GM10847 (cell line): ENCODE results near the gene ARMS2.

Experiments
- POLR2A ChIP-seq: IDR thresholded peaks from 2 replicates; pipeline ENCODE4 v1.6.1; 2011; ENCODE audit not compliant: insufficient read length; ENCODE audit errors: extremely low read depth

The ARMS2 gene

DNA sequence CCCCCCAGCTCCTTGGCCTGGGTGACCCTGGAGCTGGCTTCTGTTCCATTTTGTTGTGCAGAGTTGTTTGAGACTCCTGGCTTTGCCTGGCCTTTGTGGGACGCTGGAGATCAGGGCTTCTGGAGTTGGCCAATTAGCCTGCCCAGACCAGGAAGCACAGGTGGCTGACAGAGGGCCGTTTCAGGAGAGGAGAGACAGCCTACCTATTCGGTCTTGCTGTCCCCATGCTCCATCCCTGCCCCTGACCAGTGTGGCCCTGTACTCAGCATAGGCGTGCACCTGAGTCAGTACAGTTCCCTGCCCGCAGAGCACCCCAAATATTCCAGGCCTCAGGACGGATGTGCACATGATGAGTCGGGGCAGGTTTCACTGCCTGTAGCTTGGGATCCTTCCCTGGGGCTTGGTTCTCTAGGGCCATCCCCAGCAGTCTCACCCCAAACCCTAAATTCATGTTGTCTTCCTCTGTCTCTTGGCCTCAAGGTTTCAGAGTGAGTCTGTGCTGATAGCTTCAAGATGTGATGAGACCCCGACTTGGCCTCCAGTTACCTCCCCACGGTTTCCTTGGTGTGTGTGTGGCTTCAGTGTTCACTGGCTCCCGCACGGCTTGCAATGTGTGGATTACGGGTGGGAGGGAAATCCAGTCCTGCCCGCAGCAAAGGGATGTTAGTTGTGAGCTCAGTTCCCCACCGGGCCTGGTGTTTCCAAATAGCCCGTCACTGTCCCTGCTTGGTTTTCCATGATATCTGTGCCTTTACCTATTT lies 51.6 kb downstream of the ARMS2 start:
- no peak for TF ChIP-seq POLR2A
